Measurements from ENCODE around the gene EIF4G2.

EIF4G2 gene

DNA sequence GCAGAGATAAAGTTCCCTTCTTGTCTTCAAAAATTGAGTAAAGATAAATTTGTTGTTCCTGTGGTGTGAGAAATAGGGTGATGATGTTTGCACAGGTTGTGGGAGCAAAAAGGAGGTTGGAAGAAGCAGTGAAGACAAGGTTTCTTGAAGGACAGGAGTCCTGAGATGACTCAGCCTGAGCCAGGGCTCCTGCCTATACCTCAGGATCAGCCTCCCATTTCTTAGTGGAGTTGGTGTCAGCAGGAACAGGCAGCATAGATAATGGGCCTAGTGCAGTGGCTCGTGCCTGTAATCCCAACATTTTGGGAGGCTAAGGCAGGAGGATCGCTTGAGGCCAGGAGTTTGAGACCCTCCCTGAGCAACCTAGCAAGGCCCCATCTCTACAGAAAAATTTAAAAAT, 28.7 kb downstream of the EIF4G2 start:
- no peaks in the 10 kb centered on the region for H3K79me2 ChIP-seq (ENCODE audit: insufficient read depth, low read length)
- no peak for ATAC-seq (ENCODE audit: insufficient read depth, low read depth)
- H3K4me2 ChIP-seq (ENCODE audit: insufficient read depth, low read length): no peak overlapping the region
- H4K20me1 ChIP-seq (ENCODE audit: insufficient read depth, low read length): no peaks in the 10 kb centered on the region
- H3K27ac ChIP-seq (ENCODE audit: low read length): no peak overlapping the region
- no peak overlapping the region for H2AFZ ChIP-seq (ENCODE audit: low read depth, low read length)
- TF ChIP-seq, protein P1, sequence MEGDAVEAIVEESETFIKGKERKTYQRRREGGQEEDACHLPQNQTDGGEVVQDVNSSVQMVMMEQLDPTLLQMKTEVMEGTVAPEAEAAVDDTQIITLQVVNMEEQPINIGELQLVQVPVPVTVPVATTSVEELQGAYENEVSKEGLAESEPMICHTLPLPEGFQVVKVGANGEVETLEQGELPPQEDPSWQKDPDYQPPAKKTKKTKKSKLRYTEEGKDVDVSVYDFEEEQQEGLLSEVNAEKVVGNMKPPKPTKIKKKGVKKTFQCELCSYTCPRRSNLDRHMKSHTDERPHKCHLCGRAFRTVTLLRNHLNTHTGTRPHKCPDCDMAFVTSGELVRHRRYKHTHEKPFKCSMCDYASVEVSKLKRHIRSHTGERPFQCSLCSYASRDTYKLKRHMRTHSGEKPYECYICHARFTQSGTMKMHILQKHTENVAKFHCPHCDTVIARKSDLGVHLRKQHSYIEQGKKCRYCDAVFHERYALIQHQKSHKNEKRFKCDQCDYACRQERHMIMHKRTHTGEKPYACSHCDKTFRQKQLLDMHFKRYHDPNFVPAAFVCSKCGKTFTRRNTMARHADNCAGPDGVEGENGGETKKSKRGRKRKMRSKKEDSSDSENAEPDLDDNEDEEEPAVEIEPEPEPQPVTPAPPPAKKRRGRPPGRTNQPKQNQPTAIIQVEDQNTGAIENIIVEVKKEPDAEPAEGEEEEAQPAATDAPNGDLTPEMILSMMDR (IDR thresholded peaks at IDR 0.05; ENCODE audit: borderline replicate concordance, extremely low read depth, low read length, poor library complexity, severe bottlenecking): no peak
- TF ChIP-seq EZH2 (IDR thresholded peaks at IDR 0.05; ENCODE audit: borderline replicate concordance, low read depth, low read length, severe bottlenecking): no peak
- no peaks in the 10 kb centered on the region for H3K4me1 ChIP-seq (ENCODE audit: insufficient read depth, low read length)
- H3K9me3 ChIP-seq (ENCODE audit: insufficient read depth, low read length, severe bottlenecking): no peaks in the 10 kb centered on the region
- H3K27me3 ChIP-seq (ENCODE audit: insufficient read depth, low read length, poor library complexity): no peaks in the 10 kb centered on the region
- H3K36me3 ChIP-seq (ENCODE audit: insufficient read depth, low read length): peaks cover 50% of the 10 kb centered on the region
- no peak for DNase-seq
- H3K9ac ChIP-seq (ENCODE audit: low read depth, low read length): no peak overlapping the region
- H3K4me3 ChIP-seq (ENCODE audit: low read depth in 1 of 2, low read length in 2 of 2): no peak overlapping the region

DNA sequence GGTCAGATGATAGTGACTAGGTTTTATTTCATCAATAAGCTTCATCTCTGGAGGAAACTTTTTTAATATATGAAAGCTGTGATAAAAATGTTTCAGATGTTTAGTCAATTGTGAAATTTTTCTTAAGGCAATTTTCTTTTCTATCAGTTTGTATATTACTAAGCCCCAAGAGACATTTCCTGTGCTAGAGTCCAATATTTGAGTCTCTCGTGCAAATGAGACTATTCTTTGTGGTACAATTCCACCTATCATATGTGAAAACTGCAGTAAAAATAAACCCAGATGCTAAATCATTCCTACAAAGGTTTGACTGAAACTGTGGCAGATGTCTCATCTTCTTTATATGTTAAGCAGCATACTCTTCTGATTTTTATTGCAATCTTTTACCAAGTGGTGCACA, 29.6 kb downstream of the EIF4G2 start:
- TF ChIP-seq EZH2 (IDR thresholded peaks at IDR 0.05; ENCODE audit: borderline replicate concordance, low read depth, low read length, severe bottlenecking): no peak
- TF ChIP-seq, protein P1 (IDR thresholded peaks at IDR 0.05; ENCODE audit: borderline replicate concordance, extremely low read depth, low read length, poor library complexity, severe bottlenecking): no peak
- peaks cover 59% of the 10 kb centered on the region for H3K36me3 ChIP-seq (ENCODE audit: insufficient read depth, low read length)
- H3K4me3 ChIP-seq (ENCODE audit: low read depth in 1 of 2, low read length in 2 of 2): no peak overlapping the region
- no peaks in the 10 kb centered on the region for H3K79me2 ChIP-seq (ENCODE audit: insufficient read depth, low read length)
- no peaks in the 10 kb centered on the region for H4K20me1 ChIP-seq (ENCODE audit: insufficient read depth, low read length)
- no peak for ATAC-seq (ENCODE audit: insufficient read depth, low read depth)
- no peaks in the 10 kb centered on the region for H3K9me3 ChIP-seq (ENCODE audit: insufficient read depth, low read length, severe bottlenecking)
- DNase-seq: no peak
- no peak overlapping the region for H2AFZ ChIP-seq (ENCODE audit: low read depth, low read length)
- H3K9ac ChIP-seq (ENCODE audit: low read depth, low read length): no peak overlapping the region
- H3K4me2 ChIP-seq (ENCODE audit: insufficient read depth, low read length): no peak overlapping the region
- H3K4me1 ChIP-seq (ENCODE audit: insufficient read depth, low read length): no peaks in the 10 kb centered on the region
- H3K27ac ChIP-seq (ENCODE audit: low read length): no peak overlapping the region
- no peaks in the 10 kb centered on the region for H3K27me3 ChIP-seq (ENCODE audit: insufficient read depth, low read length, poor library complexity)

DNA sequence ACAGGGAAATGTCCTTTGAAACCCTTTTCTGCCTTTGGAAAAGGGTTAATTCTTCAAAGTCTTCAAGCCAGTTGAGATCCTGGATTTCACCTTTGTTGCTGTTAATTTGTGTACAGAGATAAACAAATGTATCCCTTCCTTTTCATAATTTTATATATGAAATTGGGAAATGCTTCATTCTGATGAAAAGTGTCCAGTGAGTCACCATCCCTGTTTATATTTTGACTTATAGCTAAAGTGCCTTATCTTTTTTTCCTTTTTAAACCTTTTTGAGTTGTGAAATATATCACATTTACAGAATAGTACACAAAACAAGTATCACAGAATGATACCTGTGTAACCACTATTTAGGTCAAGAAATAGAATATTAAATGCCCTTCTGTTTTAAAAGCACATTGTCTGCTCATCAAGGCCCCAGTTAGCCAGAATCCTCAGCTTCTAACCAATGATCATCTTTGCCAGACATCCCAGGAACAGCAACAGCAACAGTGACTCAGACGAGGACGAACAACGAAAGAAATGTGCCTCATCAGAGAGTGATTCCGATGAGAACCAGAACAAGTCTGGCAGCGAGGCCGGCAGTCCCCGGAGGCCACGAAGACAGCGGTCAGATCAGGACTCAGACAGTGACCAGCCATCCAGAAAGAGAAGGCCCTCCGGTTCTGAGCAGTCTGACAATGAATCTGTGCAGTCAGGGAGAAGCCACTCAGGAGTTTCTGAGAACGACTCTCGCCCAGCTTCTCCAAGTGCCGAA, 30.3 kb downstream of the EIF4G2 start:
- H3K27ac ChIP-seq (ENCODE audit: low read length): no peak overlapping the region
- no peak for ATAC-seq (ENCODE audit: insufficient read depth, low read depth)
- no peaks in the 10 kb centered on the region for H3K27me3 ChIP-seq (ENCODE audit: insufficient read depth, low read length, poor library complexity)
- TF ChIP-seq, protein P1 (IDR thresholded peaks at IDR 0.05; ENCODE audit: borderline replicate concordance, extremely low read depth, low read length, poor library complexity, severe bottlenecking): no peak
- no peak for TF ChIP-seq EZH2 (IDR thresholded peaks at IDR 0.05; ENCODE audit: borderline replicate concordance, low read depth, low read length, severe bottlenecking)
- H3K9me3 ChIP-seq (ENCODE audit: insufficient read depth, low read length, severe bottlenecking): no peaks in the 10 kb centered on the region
- no peak for DNase-seq
- no peak overlapping the region for H3K9ac ChIP-seq (ENCODE audit: low read depth, low read length)
- H4K20me1 ChIP-seq (ENCODE audit: insufficient read depth, low read length): no peaks in the 10 kb centered on the region
- no peak overlapping the region for H3K4me2 ChIP-seq (ENCODE audit: insufficient read depth, low read length)
- H3K4me3 ChIP-seq (ENCODE audit: low read depth in 1 of 2, low read length in 2 of 2): no peak overlapping the region
- no peak overlapping the region for H2AFZ ChIP-seq (ENCODE audit: low read depth, low read length)
- peaks cover 66% of the 10 kb centered on the region for H3K36me3 ChIP-seq (ENCODE audit: insufficient read depth, low read length)
- H3K79me2 ChIP-seq (ENCODE audit: insufficient read depth, low read length): no peaks in the 10 kb centered on the region
- H3K4me1 ChIP-seq (ENCODE audit: insufficient read depth, low read length): no peaks in the 10 kb centered on the region
